Globus pallidus (tissue), 1 donor: ENCODE data around the gene GOLGB1.
"Not testable (repeated sequence)": the region's sequence is repeated elsewhere in the genome, so short reads cannot be mapped to it uniquely, and the experiment has no call there.

Experiments
- DNase-seq: peaks from one replicate; pipeline ENCODE4 v3.0.0-alpha.2; 2015; ENCODE audit warnings: low spot score

The GOLGB1 gene

DNA sequence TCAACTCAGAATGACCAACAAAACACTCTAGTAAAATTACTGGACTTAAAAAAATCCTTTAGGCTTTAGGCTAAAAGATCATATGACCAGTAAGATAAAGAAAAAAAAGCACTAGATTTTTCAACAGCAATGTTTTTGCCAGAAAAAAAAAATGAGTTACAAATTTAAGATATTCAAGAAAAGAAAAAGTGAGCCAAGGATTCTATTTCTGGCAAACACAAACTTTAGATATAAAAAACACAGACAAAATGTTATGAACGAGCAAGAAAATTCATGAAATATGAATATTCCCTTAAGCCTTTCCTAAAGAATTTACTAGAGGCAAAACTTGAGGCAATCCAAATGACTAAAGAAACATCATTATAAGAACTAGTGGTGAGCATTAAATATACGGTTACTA lies 8.6 kb downstream of the GOLGB1 start:
- no peak for DNase-seq

DNA sequence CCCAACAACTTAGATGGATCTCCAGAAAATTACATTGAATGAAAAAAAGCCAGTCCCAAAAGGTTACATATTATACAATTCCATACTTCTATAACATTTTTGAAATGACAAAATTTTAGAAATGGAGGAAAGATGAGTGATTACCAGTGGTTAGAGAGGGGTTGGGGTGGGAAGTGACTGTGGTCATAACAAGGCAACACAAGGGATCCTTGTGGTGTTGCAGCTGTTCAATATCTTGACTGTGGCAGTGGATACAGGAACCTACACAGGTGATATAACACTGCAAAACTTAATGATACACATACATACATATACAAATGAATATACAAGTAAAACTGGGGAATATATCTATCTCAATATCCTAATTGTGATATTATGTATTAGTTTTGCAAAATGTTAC lies 9.6 kb downstream of the GOLGB1 start:
- DNase-seq: no peak

DNA sequence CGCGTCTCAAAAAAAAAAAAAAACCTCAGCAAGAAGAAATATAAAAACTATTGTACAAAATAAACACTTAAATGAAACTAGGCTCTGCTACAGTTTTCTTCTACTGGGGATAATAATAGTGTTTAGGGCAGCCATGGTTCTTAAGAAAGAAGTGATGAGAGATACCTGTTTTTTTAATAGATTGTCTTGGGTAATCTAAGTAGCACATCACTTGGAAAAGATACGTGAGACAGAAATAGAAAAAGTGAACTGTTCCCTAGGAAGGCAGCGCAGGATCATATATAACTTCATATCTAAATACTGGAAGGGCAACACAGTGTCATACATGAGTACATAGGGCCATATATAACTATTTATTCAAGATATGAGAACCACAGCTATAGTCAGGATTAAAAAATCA lies 11.9 kb downstream of the GOLGB1 start:
- no peak for DNase-seq

DNA sequence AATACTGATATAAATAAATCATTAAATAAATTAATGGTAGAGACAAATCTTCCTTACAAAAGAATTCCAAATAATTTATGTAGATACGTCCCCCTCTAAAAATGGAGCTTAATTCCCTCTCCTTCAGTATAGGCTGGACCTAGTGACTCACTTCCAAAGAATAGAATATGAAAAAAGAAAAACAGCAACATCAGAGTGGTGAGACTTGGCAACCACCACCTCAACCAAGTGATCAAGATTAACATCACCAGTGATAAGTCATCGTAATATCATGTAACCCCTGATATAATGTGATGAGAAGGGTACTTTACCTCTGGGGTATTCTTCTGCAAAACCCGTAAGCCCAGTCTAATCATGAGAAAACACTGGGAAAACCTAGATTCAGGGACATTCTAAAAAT lies 13.4 kb downstream of the GOLGB1 start:
- DNase-seq: no peak

DNA sequence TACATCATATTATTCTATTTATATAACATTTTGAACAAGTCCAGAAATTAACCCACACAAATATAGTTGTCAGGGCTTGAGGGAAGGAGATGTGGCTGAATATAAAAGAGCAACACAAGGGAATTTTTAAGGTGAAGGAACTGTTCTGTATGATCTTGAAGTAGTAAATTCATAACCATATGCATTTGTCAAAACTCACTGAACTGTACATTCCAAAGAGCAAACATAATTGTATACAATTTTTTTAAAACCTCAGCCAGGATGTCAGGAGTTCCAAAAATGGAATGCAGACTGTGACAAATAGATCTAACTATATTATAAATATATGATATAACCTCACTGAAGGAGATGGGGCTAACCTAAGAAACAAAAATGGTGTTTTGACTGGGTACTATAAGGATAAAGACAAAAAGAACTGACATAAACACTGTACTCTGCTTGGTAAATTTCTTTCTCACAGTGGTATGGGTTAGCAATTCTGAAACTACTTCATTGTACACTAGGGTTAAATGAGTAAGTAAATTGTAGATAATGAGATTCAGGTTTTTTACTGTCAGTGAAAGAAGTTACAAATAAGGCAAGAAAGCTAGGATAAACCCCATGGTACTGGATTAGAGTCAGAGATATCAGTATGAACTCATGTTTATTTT lies 14.4 kb downstream of the GOLGB1 start:
- DNase-seq: no peak

DNA sequence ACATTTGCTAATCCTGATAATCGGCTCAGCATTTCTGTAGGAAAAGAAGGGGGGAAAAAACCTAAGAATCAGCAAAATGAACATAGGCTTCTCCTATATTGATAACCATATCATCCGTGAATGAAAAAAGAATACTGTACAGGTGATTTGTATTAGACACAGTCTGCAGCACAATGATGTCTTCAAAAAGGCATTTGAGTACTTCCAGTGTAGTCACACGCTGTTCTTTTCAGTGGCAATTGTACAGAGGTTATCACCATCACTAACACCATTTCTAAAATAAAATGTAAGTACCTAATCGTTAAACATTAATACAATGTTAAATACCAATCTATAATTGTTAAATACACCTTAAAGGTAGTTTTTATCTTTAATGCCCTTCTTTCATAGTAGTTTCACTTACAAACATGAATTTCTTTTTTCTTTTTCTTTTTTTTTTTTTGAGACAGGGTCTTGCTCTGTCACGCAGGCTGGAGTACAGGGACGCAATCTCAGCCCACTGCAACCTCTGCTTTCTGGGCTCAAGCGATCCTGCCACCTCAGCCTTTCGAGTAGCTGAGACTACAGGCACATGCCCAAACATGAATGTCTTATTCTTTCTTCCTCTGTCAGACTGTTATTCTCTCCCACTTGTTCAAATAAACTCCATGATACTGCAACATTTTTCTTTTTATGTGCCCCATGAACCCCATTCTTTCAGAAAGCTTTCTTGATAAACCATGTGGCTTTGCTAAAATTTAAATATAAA lies 18.4 kb downstream of the GOLGB1 start:
- no peak for DNase-seq

DNA sequence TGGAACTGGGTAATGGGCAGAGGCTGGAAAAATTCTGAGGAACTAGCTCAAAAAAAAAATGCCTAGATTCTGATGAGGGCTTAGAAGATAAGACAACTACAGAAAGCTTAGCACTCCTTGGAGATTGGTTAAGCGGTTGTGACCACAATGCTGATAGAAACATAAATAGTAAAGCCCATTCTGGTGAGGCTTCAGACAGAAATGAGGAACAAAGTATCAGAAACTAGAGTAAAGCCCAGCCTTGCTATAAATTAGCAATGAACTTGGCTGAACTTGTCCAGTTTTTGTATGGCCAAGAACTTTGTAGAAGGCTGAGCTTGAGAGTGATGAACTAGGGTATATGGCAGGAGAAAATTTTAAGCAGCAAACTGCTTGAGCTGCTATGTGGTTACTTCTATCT lies 25.4 kb downstream of the GOLGB1 start:
- DNase-seq: peak; percentile 28

DNA sequence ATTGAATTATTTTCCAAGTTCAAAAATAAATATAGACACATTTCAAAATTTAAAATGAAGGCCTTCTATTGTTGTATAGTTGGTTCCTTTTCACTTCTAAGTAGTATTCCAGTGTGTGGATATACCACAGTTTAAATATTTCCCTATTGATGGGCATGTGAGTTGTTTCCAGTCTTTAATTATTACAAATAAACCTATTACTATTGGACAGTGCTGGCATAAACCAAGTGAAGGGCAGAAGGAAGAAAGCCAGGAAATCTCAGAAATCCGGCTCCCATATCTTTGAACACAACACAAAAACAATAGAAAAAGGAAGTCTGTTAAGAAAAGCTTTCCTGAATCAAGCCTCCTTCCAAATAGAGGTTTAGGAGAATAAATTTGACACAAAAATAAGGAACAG lies 26.1 kb downstream of the GOLGB1 start:
- no peak for DNase-seq

DNA sequence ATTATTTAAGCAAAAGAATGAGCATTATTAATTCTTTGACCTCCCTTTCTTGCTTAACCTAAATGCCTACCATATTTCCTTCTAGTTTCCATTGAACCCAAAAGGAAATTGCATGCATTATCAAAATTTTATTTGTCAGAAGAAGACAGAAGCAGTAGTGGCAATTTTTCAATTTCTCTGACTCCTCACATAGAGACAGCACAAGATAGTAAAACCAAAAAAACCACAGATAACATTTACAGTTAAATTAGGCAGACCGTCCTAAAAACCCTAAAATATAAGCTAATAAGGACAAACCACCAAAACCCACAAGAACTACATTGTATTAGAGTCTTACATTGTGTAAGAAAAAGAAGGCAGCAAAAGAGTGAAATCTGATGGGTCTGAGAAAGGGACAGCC lies 27.1 kb downstream of the GOLGB1 start:
- DNase-seq: no peak

DNA sequence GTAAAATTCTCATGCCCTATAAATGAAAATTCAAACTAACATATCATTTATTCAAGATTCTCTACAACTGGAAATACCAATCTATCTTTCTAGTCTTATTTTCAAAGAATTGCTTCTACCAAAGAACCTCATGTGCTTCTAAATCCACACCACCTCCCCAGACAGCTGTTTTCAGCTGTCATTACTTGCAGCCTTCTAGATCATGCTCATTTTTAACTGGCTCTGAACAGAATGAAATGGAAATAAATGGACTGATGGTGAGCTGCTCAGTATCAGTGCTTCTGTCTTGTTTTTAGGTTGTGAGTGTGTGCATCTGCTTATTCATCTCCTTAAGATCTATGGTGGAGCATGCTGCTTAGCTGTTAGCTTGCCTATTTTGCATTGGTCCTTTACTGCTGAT lies 29.4 kb downstream of the GOLGB1 start:
- no peak for DNase-seq

DNA sequence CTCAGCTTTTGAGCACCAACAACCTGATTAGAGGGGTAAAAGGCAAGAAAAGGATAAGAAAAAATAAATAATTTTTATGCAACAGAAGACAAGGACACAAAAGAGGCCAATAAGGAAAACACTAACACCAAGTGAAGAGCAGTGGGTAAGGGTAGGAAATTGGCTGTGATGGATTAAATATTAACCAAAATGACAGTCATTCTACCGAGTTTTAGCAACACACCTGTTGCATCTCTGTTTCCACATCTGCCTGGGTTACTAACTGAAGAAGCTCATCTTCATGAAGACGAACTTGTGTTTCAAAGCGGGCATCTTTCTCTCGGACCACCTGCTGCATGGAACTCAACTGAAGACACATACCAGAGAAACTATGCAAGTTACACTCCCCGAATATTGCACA lies 30.1 kb downstream of the GOLGB1 start:
- DNase-seq: no peak

DNA sequence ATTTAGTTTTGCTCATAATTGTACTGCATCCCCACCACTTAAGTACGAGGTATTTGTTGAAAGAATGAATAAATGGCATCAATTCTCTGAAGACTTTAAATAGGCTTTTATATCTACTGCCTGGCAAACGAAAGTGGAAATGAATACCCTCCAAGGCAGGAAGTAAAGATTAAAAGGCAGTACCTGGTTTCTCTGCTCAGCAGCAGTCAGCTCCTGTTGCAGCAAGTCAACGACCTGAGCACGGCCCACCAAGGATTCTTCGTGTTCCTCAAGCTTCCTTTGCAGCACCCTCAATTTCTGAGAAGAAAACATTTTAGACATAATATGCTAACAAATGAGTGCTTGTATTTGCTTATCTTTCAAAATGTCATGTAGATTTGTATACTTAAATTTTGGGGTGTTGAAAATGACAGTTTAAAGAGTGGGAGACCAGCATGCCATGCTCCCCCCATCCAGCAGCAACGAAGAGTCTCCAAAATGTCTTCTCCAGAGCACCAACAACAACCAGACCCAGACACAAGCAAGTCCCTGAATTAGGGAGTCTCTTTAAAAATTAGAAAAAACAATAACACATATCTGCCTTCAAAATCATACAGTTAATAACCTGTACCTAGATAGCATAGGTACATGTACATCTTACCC lies 31.2 kb downstream of the GOLGB1 start:
- DNase-seq: no peak

DNA sequence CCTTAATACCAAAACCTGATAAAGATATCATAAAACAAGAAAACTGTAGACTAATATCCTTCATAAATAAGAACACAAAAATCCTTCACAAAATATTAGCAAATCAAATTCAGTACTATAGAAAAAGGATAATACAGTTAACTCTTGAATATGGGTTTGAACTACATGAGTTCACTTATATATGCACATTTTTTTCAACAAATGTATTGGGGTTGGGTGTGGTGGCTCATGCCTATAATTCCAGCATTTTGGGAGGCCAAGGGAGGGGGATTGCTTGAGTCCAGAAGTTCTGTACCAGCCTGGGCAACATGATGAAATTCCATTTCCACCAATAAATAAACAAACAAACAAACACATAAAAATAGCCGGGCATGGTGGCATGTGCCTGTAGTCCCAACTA lies 39.2 kb downstream of the GOLGB1 start:
- no peak for DNase-seq

DNA sequence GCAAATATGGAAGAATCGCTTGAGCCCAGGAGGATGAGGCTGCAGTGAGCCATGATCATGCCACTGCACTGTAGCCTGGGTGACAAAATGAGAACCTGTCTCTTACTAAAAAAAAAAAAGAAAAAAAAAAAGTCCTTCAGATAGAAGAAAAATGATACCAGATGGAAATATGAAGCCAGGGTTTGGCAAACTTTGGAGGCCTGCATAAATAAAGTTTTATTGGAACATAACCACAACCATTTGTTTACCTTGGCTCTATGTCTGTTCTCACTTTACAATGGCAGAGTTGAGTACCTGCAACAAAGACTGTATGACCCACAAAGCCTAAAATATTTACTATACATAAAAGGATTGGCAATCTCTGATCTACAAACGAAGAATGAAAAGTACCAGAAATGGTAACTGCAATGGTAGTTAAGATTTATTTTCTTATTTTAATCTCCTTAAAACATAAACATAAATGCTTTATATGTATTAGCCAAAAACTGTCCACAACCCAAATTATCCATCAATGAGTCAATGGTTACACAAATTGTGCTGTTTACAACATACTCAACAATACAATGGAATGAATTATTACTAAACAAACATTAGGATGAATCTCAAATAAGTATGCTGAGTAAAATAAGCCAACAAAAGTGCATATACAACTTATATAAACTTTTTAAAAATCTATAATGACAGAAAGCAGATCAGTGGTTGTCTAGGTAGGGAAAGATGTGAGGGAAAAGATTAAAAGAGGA lies 41.8 kb downstream of the GOLGB1 start:
- DNase-seq: no peak

DNA sequence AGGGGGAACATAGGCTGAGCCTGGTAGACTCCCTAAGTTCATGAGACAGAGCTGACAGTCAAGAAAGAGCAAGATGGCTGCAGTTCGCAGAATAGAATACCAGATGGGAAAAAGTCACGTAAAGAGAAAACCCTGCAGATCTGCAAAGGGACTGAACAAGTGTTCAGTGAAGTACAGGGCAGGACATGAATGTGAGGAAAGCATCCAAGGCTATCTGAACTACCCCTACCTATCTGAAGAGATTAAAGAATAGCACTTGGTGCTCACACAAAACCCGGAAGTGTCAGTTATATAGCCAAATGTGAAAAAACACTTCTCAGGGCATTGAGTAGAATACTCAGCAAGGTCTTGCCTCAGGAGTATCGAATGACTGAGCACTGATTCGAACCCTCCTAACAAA lies 44.0 kb downstream of the GOLGB1 start:
- DNase-seq: no peak

DNA sequence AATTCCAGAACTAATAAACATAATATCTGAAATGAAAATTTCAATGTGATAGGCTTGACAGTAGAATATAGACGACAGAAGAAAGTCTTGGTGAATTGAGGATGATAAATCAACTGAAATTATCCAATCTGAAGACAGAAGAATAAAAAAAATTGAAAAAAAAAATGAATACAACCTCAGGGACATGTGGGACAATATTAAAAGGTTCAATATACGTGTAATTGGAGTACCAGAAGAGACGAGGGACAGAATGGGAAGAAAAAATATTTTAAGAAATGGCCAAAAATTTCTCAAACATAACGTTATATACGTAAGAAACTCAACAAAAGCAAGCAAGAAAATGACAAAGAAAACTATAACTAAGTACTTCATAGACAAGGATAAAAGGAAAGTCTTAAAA lies 45.6 kb downstream of the GOLGB1 start:
- no peak for DNase-seq

DNA sequence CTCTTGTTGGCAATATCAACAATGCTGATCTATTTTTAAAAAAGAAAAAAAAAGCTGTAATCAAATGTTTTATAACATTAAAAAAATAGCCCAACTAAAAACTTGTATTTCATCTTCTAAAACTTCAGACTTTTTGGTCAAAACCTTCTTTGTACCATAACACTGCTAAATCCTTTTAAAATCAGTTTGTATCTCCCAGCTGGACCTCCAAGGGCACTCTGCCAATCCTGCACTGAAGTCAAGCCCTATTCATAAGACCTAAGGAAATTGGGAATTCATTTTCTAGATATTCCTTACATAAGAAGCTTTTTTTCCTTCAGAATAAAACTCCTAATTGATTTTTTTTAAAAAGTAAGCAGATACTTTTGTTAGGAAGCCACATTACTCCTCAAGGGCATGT lies 50.6 kb downstream of the GOLGB1 start:
- DNase-seq: peak; percentile 7

DNA sequence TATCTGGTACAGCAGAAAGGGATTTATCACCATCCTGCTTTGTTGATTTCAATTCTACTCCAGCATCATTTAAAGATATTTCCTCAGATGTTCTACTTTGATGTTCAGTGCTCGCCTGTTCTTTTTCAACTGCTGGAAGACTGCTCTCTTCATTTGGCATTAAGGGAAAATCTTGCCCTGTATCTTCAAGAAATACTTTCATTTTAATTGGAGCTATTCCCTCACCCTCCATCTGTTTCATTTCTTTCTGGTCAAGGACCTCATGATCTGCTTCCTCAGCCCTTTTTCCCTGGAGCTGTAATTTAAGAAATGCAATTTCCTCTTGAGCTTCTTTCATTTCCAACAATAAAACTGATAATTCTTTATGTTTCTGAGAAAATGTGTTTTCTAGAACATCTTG lies 51.1 kb downstream of the GOLGB1 start:
- no peak for DNase-seq

DNA sequence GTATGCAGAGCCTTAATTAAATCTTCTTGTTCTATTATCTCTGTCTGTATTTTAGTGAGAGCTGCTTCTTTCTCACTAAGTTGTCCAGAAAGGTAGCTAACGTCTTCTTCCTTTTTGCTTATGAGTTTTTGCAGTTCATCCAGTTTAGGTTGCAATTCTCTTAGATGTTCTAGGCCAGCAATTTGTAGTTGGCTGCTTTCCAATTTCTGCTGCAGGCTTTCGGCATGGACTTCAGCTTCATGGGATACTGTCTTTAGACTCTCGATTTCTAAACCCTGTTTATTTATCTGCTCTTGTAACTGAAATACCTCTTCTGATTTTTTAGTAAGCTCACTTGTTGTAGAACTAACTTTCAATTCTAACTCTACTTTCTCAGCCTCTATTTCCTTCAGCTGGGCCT lies 53.4 kb downstream of the GOLGB1 start:
- no peak for DNase-seq

DNA sequence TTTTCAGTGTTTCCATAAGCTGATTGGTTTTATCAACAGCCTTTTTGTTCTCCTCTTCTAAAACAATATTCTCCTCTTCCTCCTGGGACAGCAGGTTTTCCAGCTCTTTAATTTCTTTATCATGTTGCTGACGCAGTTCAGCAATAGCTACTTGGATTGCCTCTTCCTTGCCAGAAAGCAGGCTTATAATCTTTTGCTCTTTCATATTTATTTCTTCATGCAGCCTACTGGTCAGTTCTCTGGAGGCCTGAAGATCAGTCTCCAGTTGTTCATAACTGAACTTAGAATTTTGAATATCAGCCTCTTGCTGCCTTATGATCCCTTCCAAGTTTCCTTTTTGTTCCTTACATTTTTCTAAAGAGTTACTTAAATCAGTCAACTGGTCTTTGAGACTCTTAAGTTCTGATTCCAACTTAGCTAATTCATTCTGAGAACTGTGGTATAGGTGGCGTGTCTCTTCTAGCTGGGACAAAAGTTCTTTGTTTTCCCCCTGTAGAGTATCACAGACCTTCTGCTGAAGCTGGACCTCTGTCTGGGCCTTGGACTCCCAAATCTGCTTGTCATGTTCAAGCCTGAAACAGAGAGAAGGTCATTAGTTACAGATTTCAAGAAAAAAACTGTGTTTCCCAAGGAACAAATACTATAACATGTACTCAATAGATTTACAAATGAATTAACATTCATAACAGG lies 57.4 kb downstream of the GOLGB1 start:
- no peak for DNase-seq

DNA sequence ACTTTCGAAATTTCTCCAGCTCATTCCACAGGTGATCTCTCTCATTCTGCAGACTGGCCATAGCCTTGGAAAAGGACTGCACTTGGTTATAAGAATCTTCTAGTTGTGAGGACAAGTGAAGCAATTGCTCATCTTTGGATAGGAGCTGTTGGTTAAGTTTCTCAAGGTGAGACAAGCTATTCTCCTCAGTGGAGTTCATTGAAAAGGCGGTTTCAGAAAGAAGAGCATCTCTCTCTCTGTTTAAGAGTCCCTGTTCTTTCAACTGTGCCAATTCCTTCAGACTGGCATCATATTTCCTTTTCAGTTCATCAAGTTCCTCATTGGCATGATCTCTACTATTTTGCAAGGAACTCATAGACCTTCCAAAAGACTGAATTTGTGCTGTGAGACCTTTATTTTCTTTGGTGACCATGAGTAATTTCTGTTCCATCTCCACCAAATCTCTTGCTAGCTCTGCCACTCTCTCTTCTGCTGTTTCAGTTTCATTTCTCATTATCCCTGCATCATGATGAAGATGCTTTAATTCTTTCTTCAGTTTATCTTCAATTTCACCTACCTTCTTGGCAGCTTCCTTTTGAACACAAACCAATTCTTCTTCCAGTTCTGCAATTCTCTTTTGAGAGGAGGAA lies 58.6 kb downstream of the GOLGB1 start:
- no peak for DNase-seq

DNA sequence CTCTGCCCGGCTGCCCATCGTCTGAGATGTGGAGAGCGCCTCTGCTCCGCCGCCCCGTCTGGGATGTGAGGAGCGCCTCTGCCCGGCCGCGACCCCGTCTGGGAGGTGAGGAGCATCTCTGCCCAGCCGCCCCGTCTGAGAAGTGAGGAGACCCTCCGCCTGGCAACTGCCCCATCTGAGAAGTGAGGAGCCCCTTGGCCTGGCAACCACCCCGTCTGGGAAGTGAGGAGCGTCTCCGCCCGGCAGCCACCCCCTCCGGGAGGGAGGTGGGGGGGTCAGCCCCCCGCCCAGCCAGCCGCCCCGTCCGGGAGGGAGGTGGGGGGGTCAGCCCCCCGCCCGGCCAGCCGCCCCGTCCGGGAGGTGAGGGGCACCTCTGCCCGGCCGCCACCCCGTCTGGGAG lies 60.8 kb downstream of the GOLGB1 start:
- DNase-seq: not testable (repeated sequence)
